ENCODE data around the gene SYNJ1. TPM values are rescaled to one million over a fixed set of nuclear protein-coding genes. Genes with fewer than 3 reads are reported as not detected.

SYNJ1 gene
- total RNA-seq, 1 experiment from 2014 or later, result 4.2 TPM

DNA sequence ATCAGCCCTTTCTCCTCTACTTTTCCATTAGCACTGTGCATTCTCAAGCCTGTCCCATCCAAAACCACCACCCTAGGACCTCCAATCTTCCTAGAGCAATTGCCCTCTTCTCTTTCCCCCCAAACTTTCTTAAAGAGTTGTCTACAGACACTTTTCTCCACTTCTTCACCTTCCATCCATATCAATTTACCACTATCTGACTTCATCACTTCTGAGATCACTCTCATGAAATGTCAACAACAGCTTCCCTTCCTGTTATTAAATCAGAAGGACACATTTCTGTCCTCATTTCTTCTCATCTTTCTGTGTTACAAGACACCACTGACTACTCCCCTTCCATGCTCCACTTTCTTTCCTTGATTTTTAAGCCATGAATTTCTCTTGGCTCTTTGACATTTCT is 79.6 kb downstream of the SYNJ1 start (continued):
- TF ChIP-seq IRF2 (CRISPR knock-in tag; IDR thresholded peaks at IDR 0.05; ENCODE audit: borderline replicate concordance, low read depth), result no peak

DNA sequence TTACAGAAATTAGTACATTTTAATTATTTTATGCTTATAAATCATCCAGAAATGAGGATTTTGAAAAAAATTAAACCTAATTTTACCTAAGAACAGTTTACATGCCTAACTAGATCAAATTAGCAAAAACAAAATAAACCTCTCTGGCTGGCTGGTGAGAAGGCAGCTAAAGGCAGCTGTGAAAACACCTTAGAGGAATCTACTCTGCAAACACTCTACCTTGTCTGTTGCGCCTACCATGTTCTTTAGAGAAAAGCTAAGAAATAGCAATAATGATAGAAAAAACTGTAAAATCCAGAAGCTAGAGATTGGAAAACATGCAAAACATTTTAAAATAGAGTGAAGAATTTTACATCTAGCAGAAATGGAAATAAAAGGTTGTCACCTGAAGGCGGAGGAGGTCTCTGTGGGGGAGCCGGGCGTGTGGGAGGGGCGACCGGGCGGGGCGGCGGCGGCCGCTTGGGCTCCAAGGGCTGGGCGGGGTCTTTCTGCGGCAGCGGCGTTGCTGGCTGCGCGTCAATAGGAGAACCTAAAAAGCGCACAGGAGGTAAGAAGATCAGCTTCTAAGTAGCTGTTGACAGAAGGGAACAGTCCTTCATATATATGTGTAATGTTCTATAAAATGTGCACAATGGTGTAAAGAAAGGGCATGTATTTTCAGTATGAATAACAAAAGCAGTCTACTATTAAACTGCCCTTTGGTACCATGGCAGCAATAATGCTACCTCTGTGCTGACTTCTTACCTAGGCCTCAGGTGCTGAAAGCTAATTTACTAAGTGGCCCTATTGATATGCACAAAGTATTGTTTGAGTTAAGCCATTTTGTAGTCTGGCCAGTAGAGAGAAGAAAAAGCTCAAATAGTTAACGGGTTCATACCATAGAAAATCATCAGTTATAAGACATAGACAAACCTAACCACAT is 82.3 kb downstream of the SYNJ1 start:
- Mint-ChIP-seq H3K4me1 (peaks cover 30% of the 10 kb centered on the region), H3K27ac (no peak overlapping the region), H3K27me3 (ENCODE audit: low read depth) (no peaks in the 10 kb centered on the region)

DNA sequence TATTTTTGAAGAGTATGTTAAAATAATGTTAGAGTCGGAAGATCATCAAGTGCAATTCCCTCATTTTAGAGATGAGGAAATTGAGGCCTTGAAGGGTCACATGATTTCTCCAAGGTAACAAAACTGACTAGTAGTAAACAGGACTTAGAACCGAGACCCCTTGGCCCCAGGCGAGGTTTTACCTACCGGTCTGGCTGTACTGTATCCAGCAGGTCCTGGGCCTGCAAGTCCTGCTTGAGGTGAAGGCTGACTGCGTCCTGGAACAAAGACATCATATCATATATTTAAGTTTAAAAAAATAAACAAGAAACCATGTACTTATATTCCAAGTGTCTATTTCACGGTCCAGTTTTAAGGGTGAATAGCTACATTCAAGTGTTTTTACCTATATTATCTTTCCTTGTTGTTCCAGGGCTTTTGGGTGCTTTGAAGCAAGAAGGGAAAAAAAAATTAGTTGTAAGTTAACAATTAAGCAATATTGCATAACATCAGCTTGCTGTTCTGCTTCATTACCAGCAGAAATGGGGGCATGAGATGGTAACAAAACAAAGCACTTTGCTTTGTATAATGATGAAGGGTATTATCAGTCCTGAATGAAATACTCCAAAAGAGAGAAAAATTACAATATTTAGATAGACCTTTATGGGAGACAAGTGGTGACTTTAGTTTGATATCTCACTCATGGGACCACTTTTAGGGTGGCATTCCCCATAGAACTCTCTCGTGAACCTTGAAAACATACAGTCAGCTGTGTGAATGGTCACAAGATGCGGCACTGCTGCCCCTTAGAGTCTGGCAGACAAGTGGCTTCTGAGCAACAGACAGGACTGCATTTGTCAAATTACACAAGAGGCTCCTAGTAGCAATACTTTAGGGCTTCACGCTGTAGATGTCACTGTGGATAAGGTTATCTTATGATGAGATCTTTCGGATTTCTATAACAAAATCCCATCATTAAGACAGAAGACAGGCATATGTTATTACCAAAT is 85.8 kb downstream of the SYNJ1 start:
- no peak overlapping the region for H3K27ac Mint-ChIP-seq
- ATAC-seq, result no peak
- H3K36me3 Mint-ChIP-seq, result no peaks in the 10 kb centered on the region
- H3K4me1 Mint-ChIP-seq, result peaks cover 30% of the 10 kb centered on the region
- H3K9me3 Mint-ChIP-seq, result no peaks in the 10 kb centered on the region
- ChIA-PET POLR2A (interaction anchor here (0.5 kb wide), 1 partner anchor 327 kb away, joined by 3 read pairs; no protein-coding TSS in a partner anchor), CTCF (interaction anchor here (1.0 kb wide), 1 partner anchor 40 kb away, joined by 4 read pairs; no protein-coding TSS in a partner anchor)
- no peak overlapping the region for H3K4me3 Mint-ChIP-seq
- no peaks in the 10 kb centered on the region for H3K27me3 Mint-ChIP-seq (ENCODE audit: low read depth)
- no peak for DNase-seq (ENCODE audit: low spot score)
- TF ChIP-seq RELA (CRISPR knock-in tag; IDR thresholded peaks at IDR 0.05; ENCODE audit: borderline replicate concordance) (no peak), SMAD4 (CRISPR knock-in tag; IDR thresholded peaks at IDR 0.05) (no peak), MYBL2 (CRISPR knock-in tag; IDR thresholded peaks at IDR 0.05) (no peak), CBFB (CRISPR knock-in tag; IDR thresholded peaks at IDR 0.05; ENCODE audit: low read depth) (no peak), NR3C1 (CRISPR knock-in tag; conservative IDR thresholded peaks at IDR 0.05; ENCODE audit: low read depth) (no peak), ZNF219 (CRISPR knock-in tag; IDR thresholded peaks at IDR 0.05; ENCODE audit: borderline replicate concordance) (no peak), FOXP1 (CRISPR knock-in tag; IDR thresholded peaks at IDR 0.05; ENCODE audit: borderline replicate concordance) (no peak), SP1 (CRISPR knock-in tag; conservative IDR thresholded peaks at IDR 0.05) (no peak), NFE2L1 (CRISPR knock-in tag; IDR thresholded peaks at IDR 0.05) (no peak), ZNF423 (CRISPR knock-in tag; IDR thresholded peaks at IDR 0.05) (no peak), ZNF232 (CRISPR knock-in tag; IDR thresholded peaks at IDR 0.05) (no peak)
- TF ChIP-seq, protein P1, sequence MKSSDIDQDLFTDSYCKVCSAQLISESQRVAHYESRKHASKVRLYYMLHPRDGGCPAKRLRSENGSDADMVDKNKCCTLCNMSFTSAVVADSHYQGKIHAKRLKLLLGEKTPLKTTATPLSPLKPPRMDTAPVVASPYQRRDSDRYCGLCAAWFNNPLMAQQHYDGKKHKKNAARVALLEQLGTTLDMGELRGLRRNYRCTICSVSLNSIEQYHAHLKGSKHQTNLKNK (CRISPR knock-in tag; IDR thresholded peaks at IDR 0.05), result no peak
- TF ChIP-seq, protein P2, sequence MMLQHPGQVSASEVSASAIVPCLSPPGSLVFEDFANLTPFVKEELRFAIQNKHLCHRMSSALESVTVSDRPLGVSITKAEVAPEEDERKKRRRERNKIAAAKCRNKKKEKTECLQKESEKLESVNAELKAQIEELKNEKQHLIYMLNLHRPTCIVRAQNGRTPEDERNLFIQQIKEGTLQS (CRISPR knock-in tag; conservative IDR thresholded peaks at IDR 0.05), result no peak
- TF ChIP-seq, protein P3, sequence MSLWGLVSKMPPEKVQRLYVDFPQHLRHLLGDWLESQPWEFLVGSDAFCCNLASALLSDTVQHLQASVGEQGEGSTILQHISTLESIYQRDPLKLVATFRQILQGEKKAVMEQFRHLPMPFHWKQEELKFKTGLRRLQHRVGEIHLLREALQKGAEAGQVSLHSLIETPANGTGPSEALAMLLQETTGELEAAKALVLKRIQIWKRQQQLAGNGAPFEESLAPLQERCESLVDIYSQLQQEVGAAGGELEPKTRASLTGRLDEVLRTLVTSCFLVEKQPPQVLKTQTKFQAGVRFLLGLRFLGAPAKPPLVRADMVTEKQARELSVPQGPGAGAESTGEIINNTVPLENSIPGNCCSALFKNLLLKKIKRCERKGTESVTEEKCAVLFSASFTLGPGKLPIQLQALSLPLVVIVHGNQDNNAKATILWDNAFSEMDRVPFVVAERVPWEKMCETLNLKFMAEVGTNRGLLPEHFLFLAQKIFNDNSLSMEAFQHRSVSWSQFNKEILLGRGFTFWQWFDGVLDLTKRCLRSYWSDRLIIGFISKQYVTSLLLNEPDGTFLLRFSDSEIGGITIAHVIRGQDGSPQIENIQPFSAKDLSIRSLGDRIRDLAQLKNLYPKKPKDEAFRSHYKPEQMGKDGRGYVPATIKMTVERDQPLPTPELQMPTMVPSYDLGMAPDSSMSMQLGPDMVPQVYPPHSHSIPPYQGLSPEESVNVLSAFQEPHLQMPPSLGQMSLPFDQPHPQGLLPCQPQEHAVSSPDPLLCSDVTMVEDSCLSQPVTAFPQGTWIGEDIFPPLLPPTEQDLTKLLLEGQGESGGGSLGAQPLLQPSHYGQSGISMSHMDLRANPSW (CRISPR knock-in tag; conservative IDR thresholded peaks at IDR 0.05; ENCODE audit: low read depth), result no peak
- TF ChIP-seq, protein P4, sequence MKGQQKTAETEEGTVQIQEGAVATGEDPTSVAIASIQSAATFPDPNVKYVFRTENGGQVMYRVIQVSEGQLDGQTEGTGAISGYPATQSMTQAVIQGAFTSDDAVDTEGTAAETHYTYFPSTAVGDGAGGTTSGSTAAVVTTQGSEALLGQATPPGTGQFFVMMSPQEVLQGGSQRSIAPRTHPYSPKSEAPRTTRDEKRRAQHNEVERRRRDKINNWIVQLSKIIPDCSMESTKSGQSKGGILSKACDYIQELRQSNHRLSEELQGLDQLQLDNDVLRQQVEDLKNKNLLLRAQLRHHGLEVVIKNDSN (CRISPR knock-in tag; IDR thresholded peaks at IDR 0.05), result no peak

More for the DNA sequence above, 82.3 kb downstream of the SYNJ1 start:
- DNase-seq (ENCODE audit: low spot score) (peak; percentile 76), ATAC-seq (peak; percentile 97)
- Mint-ChIP-seq H3K4me3 (peak overlapping the region; percentile 75), H3K9me3 (no peaks in the 10 kb centered on the region), H3K36me3 (no peaks in the 10 kb centered on the region)
- POLR2A ChIA-PET, result interaction anchor here (0.6 kb wide), 1 partner anchor 173 kb away, joined by 3 read pairs; no protein-coding TSS in a partner anchor
- TF ChIP-seq, protein P5, sequence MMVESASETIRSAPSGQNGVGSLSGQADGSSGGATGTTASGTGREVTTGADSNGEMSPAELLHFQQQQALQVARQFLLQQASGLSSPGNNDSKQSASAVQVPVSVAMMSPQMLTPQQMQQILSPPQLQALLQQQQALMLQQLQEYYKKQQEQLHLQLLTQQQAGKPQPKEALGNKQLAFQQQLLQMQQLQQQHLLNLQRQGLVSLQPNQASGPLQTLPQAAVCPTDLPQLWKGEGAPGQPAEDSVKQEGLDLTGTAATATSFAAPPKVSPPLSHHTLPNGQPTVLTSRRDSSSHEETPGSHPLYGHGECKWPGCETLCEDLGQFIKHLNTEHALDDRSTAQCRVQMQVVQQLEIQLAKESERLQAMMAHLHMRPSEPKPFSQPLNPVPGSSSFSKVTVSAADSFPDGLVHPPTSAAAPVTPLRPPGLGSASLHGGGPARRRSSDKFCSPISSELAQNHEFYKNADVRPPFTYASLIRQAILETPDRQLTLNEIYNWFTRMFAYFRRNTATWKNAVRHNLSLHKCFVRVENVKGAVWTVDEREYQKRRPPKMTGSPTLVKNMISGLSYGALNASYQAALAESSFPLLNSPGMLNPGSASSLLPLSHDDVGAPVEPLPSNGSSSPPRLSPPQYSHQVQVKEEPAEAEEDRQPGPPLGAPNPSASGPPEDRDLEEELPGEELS (CRISPR knock-in tag; IDR thresholded peaks at IDR 0.05), result no peak
- no peak for TF ChIP-seq NFE2L1 (CRISPR knock-in tag; IDR thresholded peaks at IDR 0.05)
- TF ChIP-seq, protein P6, sequence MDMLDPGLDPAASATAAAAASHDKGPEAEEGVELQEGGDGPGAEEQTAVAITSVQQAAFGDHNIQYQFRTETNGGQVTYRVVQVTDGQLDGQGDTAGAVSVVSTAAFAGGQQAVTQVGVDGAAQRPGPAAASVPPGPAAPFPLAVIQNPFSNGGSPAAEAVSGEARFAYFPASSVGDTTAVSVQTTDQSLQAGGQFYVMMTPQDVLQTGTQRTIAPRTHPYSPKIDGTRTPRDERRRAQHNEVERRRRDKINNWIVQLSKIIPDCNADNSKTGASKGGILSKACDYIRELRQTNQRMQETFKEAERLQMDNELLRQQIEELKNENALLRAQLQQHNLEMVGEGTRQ (CRISPR knock-in tag; IDR thresholded peaks at IDR 0.05), result no peak
- no peak for TF ChIP-seq TCF7 (CRISPR knock-in tag; IDR thresholded peaks at IDR 0.05; ENCODE audit: low read depth)
- TF ChIP-seq ZNF263 (CRISPR knock-in tag; IDR thresholded peaks at IDR 0.05; ENCODE audit: low read depth), result no peak
- TF ChIP-seq, protein P7, sequence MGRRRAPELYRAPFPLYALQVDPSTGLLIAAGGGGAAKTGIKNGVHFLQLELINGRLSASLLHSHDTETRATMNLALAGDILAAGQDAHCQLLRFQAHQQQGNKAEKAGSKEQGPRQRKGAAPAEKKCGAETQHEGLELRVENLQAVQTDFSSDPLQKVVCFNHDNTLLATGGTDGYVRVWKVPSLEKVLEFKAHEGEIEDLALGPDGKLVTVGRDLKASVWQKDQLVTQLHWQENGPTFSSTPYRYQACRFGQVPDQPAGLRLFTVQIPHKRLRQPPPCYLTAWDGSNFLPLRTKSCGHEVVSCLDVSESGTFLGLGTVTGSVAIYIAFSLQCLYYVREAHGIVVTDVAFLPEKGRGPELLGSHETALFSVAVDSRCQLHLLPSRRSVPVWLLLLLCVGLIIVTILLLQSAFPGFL (CRISPR knock-in tag; IDR thresholded peaks at IDR 0.05; ENCODE audit: borderline replicate concordance), result no peak
- CTCF ChIA-PET, result interaction anchor here (0.7 to 1.4 kb wide), 4 partner anchors 8 to 295 kb away, joined by 3 to 4 read pairs (median 4); no protein-coding TSS in a partner anchor
